Stimulated activated CD8-positive, alpha-beta memory T cell treated with anti-CD3 and anti-CD28 coated beads, Interleukin-4, amount 100 ng/mL, for 1 hour (primary cell): Measurements from ENCODE around the gene ARID1B.

Source experiments
- DNase-seq, 2 donors: peaks; one replicate each; pipeline ENCODE4 v3.0.0-alpha.2; 2020; ENCODE audit warnings: low read depth in 2 of 2, low spot score in 1 of 2

ARID1B gene

DNA sequence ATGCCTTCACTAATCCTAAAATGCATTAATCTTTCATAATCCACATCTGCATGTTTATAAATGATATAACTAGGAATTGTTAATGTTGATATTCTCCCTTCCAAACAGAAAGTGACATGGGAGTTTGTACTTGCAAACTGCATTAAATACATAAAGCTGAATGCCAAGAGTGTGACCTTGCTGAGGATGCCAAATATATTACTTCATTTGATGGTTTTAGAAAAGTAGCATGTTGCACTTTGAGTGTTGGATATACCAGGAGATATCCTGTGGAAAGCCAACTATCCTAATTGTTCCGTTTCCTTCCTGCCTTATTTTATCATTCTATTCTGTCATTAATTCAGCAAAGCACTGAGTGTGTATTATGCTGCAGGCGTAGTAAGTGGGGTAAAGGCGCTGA lies 316.4 kb downstream of the ARID1B start:
- DNase-seq = no peak

DNA sequence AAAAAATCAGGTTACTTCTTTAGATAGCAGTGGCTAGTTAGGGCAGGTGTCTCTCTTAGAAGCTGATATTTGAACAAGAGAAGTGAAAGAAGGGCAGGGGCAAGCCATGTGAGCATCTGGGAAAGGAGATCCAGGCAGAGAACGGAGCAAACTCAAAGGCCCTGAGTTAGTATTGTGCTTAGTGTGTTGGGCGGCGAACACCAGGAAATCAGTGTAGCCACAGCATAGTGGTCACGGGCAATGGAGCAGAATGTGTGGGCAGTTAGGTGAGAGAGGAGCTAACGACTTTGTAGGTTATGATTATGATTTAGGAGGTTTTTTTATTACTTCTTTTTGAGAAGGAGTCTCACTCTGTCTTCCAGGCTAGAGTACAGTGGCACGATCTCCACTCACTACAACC lies 316.9 kb downstream of the ARID1B start:
- DNase-seq = no peak

DNA sequence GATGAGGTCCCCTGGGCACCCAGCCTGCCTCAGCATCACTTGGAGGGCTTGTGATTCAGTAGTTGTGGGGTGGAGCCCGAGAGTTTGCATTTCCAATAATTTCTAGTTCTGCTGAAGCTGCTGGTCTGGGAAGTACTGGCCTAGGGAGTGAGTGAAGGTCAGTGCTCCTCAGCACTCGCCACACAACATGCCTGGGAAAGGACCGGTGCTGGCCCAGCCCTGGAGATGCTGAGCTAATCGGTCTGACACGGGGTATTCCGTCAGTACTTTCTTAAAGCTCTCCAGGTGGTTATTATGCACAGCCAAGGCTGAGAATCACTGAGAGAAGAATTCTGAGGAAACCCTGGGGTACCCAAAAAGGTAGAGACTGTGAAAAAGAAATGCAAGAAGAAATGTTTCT lies 317.9 kb downstream of the ARID1B start:
- DNase-seq = no peak

DNA sequence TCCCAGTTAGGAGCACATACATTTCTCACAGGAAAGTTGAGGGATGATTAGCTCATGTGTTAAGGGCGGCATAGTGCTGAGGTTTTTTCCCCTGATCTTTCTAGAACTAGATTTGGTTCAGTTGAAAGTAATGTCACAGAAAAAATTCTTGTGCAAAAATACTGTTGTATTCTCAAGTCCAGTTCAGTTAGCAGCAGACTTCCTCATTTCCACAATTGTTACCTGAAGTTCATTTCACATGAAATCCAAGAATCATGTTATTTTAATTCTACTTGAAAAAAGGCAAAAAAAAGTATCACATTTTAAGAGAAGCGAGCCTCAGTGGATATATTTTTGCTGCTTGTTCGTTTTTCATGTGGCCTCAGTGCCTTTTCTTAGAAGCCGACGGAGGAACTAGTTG lies 318.4 kb downstream of the ARID1B start:
- no peak for DNase-seq

DNA sequence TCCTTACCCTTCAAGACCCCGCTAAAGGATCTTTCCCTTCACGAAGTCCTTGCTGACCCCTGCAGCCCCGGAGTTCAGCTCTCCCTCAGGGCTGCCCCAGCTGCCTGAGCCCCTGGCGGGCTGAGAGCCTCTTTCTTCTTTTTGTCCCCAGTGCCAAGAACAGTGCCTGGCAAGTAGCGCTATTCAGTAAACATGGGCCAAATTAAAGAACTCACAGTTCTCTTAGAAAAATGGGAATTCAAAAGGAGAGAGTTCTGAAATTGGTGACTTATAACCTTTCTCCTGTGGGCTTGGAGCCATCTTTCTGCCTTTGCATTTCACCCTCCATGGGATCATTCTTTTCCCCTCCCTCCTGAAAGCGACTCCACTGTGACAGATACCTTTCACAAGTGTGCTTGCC lies 318.9 kb downstream of the ARID1B start:
- no peak for DNase-seq

DNA sequence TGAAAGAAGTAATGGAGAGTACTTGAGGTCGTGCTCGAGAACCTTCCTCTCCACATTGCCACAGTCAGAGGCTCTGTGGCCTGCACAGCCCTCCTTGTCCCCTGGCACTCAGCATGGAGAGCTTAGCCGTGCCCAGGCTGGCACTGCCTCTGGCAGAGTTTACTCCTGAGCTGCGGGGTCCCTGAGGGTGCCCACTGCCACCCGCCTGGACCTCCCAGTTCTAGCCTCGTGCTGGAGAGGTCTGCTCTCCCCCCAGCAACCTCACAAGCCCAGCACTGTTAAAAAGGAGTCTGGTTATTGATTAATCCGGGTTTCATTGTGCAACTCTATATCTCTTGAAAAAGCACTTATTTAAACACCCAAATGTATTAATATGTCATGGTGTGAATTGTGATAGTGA lies 319.3 kb downstream of the ARID1B start:
- no peak for DNase-seq

DNA sequence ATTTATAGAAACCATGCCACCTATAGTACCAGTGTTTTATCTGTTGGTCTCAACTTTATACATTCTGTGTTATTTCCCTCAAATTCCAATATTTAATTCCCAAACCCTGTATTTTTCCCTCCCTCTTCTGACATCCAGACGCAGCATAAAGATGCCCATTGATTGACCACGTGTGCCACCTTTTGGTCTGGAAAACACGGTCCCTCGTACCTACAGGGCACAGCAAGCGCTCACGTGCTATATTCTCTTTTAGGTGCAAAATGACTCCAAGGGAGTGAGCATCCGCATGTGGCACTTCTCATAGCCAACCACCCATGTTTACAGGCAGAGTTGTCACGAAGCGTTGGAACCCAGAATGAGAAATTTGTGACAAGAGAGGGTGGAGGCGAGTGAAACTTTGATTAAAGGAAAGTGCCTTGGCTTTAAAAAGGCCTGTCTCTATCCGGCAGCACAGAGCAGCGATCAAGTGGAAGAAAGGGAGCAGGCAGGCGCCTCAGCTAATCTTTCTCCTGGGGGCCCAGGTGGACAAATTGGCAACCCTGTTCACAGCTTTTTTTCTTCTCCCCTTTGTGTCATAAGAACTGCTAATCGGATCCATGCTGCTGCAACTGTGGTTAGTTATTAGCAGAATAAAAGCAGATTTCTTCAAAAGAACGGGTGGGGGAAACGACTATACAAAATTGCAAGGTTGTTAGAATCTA lies 320.2 kb downstream of the ARID1B start:
- DNase-seq = no peak

DNA sequence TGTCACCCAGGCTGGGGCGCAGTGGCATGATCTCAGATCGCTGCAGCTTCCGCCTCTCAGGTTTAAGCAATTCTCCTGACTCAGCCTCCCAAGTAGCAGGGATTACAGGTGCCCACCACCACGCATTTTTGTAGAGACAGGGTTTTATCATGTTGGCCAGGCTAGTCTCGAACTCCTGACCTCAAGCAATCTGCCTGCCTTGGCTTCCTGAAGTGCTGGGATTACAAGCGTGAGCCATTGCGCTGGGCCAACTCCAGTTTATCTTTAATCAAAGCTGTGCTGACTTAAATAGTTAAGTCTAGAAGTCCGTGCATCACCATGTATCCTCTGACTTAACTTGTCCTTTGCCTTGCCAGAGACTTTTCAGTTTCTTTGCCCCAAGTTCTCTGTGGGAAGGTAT lies 321.8 kb downstream of the ARID1B start:
- no peak for DNase-seq

DNA sequence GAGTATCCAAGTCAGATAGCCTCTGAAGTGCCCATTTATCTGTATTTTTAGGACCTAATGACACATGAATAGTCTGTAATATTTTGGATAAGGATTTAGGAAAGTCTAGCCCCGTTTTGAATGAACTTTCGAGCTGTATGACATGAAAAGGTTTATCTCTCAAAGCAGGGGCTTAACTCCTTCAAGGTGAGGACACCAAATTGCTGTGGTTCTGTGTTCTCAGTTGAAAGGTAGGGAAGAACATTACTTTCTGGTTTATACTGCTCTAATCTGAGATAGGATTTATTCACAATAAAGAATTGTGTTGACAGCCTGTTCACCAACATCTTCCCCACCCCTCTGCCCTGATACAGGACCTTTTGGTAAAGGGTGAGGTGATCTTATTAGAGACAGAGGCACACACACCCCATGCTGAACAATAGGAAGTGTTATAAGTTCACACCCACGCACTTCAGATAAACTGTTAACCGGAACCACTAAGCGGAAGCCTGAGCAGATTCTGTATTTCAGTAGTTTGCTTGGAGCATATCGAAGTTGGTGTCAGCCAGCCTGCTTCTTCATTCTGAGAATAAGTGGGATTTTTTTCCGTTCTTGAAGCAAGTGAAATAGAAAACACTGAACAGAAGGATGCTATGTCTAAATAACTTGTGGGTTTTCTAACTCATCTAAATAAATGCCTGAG lies 322.9 kb downstream of the ARID1B start:
- DNase-seq = peak in 1 of 2 donors; percentile 9

DNA sequence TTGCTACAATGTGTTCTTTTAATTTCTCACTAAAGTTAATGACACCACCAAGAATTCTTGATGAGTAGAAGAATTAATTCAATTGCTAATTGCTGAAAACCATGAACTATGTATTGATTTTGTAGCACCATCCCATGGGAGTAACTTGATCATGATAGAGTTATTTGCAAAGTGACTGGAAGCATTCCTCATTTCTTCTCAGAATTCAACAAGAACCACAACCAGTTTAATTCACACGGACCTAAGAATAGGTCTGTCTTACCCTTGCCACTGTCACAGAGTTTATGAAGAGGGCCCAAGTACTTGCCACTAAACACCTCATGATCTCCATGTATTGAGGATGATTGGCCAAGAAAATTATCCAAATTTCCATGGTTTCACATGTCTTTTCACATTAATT lies 324.0 kb downstream of the ARID1B start:
- DNase-seq = no peak

DNA sequence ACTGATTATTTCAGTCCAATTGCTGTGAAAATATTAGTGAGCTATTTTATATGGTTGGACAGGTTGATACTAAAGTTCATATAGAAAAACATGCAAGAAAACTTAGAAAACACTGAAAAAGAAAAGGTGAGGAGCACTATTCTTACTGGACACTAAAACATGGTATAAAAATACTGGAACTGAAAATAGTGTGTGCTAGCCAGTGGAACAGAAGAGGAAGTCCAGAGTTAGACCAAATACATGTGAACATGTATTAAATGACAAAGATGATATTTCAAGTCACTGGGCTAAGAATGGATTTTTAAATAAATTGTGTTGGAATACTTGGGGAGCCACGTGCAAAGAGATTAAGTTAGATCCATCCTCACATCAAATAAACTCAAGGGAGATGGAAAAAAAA lies 327.6 kb downstream of the ARID1B start:
- no peak for DNase-seq

DNA sequence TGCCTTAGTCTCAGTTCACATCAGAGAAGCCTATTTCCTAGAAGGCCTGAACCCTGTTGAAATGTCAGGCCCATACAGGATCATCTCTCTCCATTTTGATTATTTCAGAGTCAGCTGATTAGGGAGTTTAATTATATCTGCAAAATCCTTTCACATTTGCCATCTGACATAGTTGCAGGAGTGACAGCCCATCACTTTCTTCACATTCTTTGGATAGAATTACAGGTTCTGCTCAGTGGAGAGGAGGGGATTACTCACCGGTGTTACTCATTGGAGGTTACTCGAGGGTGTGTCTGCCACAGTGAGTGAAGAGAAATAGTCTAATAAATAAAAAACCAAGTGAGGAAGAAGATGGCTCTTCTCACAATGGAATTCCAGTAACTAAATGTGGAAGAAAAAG lies 329.3 kb downstream of the ARID1B start:
- DNase-seq = no peak

DNA sequence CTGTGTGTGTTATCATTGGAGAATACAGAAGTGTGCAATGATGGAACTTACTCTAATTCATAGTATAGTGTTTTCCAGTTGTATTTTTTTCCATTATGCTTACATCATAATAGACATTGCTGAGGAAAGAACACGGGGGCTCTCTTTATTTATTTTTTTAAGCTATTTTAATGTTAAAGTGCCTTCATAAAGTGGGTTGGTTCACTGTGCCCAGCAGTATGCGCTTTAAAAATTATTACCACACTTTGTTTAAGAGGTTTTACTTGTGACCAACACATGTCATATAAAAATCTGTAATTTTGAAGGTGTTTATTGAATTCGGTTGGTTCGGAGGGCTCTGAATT lies 330.4 kb downstream of the ARID1B start:
- DNase-seq = no peak

DNA sequence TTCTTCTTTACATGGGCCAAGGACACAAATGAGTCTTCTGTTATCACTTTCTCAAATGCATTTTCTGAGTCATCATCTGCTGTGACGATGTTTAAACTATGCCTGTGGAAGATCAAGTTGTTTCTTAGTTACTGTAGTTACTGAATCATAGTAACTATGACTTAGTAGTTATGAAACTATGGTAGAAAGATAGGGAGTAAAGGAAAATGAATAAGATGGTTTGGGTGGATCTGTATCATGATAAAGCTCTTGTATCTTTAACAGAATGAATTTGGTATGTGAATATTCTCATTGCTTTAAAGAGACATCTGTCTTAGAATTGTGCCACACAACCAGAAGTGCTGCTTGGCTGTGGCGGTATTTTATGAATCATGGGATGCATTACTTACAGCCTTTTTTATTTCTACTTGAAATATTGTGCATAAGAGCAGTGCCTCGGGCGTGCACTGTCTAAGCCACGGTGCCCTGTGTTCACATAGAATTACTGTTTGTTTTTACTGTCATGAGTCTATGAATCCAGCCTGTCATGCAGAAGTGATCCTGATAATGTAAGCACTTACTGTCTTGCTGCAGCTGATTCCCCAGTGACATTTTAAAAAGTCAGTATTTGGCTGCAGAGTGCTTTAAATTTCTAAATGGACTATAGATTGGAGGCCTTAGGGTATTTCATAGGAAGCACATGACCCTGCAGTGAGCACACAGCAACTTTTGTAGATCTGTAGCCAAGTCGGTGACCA lies 330.9 kb downstream of the ARID1B start:
- no peak for DNase-seq

DNA sequence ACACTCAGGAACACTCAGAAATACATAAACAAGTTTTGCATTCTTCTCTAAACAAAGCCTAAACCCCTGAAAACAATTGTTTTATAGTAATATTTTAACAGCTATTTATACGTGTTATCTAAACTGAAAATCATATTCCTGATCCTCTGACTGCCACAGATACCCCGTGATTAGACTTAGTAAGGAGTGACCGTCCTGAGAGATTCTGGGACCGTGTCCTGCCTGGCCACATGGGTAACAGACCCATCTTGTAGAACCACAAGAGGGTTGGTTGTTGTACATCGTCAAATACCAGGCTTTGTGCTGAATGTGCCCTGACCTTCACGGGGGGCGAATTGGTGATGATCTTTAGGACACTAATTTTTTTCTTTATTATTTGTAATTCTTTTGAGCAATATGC lies 331.7 kb downstream of the ARID1B start:
- no peak for DNase-seq

DNA sequence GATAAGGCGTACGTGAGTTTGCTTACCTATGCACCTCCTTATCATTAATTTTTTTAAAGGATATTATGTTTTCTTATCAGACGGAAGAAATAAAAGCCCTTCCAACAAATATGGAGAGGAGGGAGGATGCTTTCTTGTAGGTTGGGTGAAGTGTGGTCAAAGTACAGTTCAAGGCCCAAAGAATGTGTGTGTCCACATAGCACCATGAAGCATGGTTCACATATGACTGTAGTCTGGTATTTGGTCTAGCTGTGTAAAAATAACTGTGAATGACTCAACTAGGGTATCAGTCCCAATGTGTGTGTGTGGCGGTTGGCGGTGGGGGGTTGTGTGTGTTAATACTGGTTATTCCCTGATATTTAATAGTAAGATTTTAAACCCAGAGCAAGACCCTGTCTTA lies 333.4 kb downstream of the ARID1B start:
- DNase-seq = no peak

DNA sequence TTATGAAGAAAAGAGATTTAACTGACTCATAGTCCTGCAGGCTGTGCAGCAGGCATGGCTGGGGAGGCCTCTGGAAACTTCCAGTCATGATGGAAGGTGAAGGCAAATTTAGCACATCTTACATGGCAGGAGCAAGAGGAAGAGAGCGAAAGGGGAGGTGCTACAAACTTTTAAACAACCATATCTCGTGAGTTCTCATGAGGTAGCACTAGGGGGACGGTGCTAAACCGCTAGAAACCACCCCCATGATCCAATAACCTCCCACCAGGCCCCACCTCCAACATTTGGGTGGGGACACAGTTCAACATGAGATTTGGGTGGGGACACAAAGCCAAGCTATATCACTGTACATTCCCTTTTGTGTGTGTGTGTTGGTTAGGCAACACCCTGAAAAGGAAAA lies 336.2 kb downstream of the ARID1B start:
- DNase-seq = no peak

DNA sequence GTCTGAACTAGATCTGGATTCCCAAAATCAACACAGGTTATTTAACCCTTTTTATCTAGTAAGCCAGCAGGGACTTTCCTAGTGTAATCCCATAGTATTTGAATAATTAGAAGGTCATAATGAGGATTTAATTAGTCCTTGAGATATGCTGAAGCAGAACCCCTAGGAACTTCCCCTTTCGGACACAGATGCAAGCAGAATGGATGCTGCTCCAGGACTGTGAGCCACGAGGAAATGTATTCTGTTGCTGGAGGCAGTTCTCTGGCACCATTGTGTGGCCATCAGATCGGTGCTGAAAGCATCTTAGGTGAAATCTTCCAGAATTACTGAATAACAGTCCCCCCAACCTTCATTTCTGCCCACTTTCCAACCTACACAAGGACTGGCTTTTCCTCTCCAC lies 339.2 kb downstream of the ARID1B start:
- no peak for DNase-seq

DNA sequence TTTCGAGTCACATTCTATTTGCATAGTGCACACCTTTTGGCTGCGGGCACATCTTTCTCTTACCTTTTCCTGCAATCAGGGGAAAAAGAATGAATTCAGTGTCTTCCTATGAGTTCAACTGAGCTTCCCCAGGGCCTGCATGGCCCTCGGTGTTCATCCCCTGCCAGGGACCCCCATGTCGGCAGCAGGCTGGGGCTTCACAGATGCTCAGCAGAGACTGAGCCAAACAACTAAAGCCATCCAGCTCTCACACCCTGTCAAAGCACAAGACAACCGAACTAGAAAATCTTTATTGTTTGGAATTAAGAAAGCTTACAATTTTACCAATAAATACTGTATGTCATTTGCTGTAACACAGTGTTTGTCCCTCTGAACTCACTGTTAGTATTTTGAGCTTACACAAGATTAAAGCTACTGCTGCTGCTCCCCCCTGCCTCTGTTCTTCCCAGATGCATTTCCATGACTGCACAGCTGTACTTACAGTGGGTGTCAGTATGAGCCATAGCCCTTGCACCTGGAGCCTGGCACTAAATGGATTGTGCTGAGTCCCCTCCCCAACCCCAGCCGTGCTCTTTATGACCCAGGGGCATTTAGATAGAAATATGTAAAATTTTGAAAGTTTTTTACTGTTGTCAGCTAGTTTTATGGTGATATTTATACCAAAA lies 340.4 kb downstream of the ARID1B start:
- no peak for DNase-seq

DNA sequence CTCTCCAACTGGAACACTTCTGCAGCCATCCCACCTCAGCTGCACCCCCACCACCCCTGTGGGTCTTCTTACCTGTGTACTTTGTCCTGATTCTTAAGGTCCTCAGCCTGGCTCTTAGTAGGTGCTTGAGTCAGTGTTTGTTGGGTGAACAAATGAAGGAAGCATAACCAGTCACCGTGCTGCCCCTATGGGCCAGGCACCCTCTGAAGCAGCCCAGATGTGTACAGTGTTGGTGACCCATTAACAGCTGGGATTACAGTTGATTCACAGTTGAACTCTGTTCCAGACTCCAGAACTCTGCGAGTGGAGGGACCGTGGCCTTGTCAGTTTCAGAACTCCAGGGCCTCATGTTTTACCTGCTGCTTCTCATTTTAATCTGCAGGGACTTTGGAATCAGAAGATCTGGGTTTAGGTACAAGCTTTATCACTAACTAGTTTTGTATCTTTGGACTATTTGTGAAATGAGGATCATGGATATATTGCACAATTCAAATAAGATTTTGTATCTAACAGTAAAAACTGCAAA lies 342.4 kb downstream of the ARID1B start:
- DNase-seq = no peak

DNA sequence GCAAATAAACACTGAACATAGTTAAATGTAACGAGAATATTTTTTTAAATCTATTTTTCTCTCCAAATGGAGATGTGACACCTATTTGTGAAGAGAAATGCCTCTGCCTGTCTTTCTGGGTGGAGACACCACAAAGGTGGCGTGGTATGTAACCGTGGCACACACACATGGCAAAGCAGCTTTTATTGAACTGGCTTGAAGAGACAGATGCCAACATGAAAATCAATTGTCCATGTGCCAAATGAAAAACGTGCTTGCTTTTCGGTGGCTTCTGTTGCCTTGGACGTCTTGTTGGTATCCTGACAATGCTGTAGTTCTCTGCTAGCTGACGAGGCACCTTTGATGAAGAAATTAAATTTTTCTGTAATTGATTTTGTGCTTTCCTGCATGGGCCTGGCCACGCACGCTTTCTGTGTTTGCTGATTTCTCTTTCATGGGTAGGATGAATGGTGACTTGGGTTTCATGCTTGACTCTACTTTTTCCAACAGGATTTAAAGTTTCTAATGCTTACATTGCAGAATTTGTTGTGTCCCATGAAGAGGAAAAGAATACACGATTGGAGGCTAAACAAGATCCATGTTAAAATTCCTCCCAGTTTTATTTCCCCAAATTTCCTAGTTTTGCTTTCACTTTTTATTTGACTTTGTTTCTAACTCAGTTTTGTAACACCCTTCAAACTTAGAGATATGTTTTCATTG lies 343.5 kb downstream of the ARID1B start:
- no peak for DNase-seq
